Measurements from ENCODE around the gene ACAP1.

DNA sequence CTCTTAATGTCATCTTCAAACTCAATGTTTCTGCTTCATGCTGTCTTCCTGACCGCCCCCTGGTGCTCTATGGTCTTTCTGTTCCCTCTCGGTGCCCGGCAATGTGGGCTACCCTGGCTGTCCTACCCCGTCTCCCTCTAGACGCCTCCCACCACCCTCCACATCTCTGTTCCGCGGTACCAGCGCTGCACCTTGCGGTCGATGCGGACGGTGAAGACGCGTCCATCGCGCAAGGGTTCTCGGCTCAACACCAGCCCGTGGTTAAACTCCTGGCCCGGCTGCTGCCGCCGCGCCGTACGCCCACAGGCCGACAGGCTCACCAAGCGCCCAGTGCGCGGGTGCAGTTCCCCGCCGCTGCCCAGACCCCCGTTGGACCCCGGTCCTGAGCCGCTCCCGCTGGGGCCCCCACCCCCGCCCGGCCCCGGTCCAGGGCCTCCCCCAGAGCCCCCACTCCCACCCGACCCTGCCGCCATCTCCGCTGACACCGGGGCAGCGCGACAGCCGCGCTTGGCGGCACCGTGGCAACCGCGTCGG lies 7.4 kb upstream of the ACAP1 start, which contains the start of gene NEURL4:
- no peak for TF ChIP-seq SP1 (IDR thresholded peaks at IDR 0.05)
- no peak for TF ChIP-seq FOXM1 (IDR thresholded peaks at IDR 0.05; ENCODE audit: borderline replicate concordance)
- TF ChIP-seq HDGF (IDR thresholded peaks at IDR 0.05; ENCODE audit: borderline replicate concordance), result no peak
- no peak for TF ChIP-seq ELF4 (IDR thresholded peaks at IDR 0.05)
- no peak for TF ChIP-seq CTBP1 (IDR thresholded peaks at IDR 0.05; ENCODE audit: borderline replicate concordance)
- no peak for TF ChIP-seq ZNF384 (IDR thresholded peaks at IDR 0.05)
- TF ChIP-seq TARDBP (IDR thresholded peaks at IDR 0.05), result no peak
- TF ChIP-seq BHLHE40 (IDR thresholded peaks at IDR 0.05; ENCODE audit: borderline replicate concordance), result no peak
- TF ChIP-seq ARNT (IDR thresholded peaks at IDR 0.05), result no peak
- no peak for TF ChIP-seq SUZ12 (IDR thresholded peaks at IDR 0.05)
- no peak for TF ChIP-seq NFRKB (IDR thresholded peaks at IDR 0.05)
- no peak for TF ChIP-seq FOXA1 (IDR thresholded peaks at IDR 0.05)
- TF ChIP-seq L3MBTL2 (conservative IDR thresholded peaks at IDR 0.05), result no peak
- no peak for TF ChIP-seq FOXK2 (IDR thresholded peaks at IDR 0.05)

Measured in HEK293T (cell line).